Gastroesophageal sphincter (tissue), 4 donors: ENCODE data around the gene COMMD6. TPM values are rescaled to one million over a fixed set of nuclear protein-coding genes. Genes with fewer than 3 reads are reported as not detected.

Source experiments
- ATAC-seq: fragments of 150-250 bp; one replicate; pipeline ENCODE4 v1.9.1; 2016; ENCODE audit warnings: mild to moderate bottlenecking, moderate library complexity
- H3K27ac ChIP-seq, 4 donors: fragments of 200-600 bp; sonication (generic) in 3 of 4; 1 replicate in 3 of 4; 2 replicates in 1 of 4; pipeline ENCODE4 v1.5.1; 2016 to 2019
- H3K27me3 ChIP-seq: fragments of 200-600 bp; sonication (generic); one replicate; pipeline ENCODE4 v1.5.1; 2019
- H3K36me3 ChIP-seq, 2 donors: fragments of 200-600 bp; sonication (generic); one replicate each; pipeline ENCODE4 v1.5.1; 2019; ENCODE audit warnings: control low read depth in 1 of 2
- H3K4me1 ChIP-seq, 3 donors: fragments of 200-600 bp; sonication (generic); 1 replicate in 2 of 3; 2 replicates in 1 of 3; pipeline ENCODE4 v1.5.1; 2016 to 2019; ENCODE audit warnings: control low read depth in 2 of 3
- H3K4me3 ChIP-seq, 2 donors: fragments of 200-600 bp; sonication (generic); one replicate each; pipeline ENCODE4 v1.5.1; 2019; ENCODE audit warnings: mild to moderate bottlenecking in 1 of 2, moderate library complexity in 1 of 2
- H3K9me3 ChIP-seq, 3 donors: fragments of 200-600 bp; sonication (generic); one replicate each; pipeline ENCODE4 v1.5.1; 2017 to 2019; ENCODE audit warnings: control low read depth in 2 of 3
- EP300 ChIP-seq: sonication (generic); formaldehyde crosslinking; IDR thresholded peaks from one replicate; pipeline ENCODE4 v1.6.1; 2017; ENCODE audit warnings: antibody characterized with exemption, mild to moderate bottlenecking
- POLR2A ChIP-seq, 2 donors: fragments of 450-650 bp; IDR thresholded peaks; one replicate each; pipeline ENCODE4 v1.6.1; 2017; ENCODE audit warnings: antibody characterized with exemption in 2 of 2, mild to moderate bottlenecking in 2 of 2, moderate library complexity in 1 of 2
- POLR2AphosphoS5 ChIP-seq: sonication (generic); formaldehyde crosslinking; IDR thresholded peaks from one replicate; pipeline ENCODE4 v1.6.1; 2017; ENCODE audit warnings: antibody characterized with exemption
- WGBS, 2 donors: methylation state at CpG; one replicate each; pipeline ENCODE4 v1.1.5; 2018; ENCODE audit warnings: low coverage in 1 of 2; 5-methylcytosine and 5-hydroxymethylcytosine counted together
- total RNA-seq, 4 donors: library from RNA; depleted of rRNA; stranded (reverse); fragments of >200 nt; gene quantifications; one replicate each; pipeline ENCODE4 v1.1.0, GENCODE V29; 2016
- TF ChIP-seq, protein P1 (sequence below), 4 experiments: fragments of 200-600 bp in 2 of 4; fragments of 450-650 bp in 2 of 4; sonication (generic) in 1 of 4; IDR thresholded peaks; one replicate each; pipeline ENCODE4 v1.5.1; 2017 to 2019; ENCODE audit warnings: antibody characterized with exemption in 4 of 4, mild to moderate bottlenecking in 2 of 4, moderate library complexity in 2 of 4

COMMD6 gene
- total RNA-seq, 4 donors from 2014 or later, result 61.3 to 138 (median 107) TPM

- no peak for TF ChIP-seq EP300
- TF ChIP-seq POLR2AphosphoS5, result no peak
- TF ChIP-seq, protein P1, sequence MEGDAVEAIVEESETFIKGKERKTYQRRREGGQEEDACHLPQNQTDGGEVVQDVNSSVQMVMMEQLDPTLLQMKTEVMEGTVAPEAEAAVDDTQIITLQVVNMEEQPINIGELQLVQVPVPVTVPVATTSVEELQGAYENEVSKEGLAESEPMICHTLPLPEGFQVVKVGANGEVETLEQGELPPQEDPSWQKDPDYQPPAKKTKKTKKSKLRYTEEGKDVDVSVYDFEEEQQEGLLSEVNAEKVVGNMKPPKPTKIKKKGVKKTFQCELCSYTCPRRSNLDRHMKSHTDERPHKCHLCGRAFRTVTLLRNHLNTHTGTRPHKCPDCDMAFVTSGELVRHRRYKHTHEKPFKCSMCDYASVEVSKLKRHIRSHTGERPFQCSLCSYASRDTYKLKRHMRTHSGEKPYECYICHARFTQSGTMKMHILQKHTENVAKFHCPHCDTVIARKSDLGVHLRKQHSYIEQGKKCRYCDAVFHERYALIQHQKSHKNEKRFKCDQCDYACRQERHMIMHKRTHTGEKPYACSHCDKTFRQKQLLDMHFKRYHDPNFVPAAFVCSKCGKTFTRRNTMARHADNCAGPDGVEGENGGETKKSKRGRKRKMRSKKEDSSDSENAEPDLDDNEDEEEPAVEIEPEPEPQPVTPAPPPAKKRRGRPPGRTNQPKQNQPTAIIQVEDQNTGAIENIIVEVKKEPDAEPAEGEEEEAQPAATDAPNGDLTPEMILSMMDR (IDR thresholded peaks at IDR 0.05), result no peak
- TF ChIP-seq POLR2A (IDR thresholded peaks at IDR 0.05), result no peak
- Histone ChIP-seq H3K4me1 (no peaks in the 10 kb centered on the region), H3K27me3 (no peaks in the 10 kb centered on the region), H3K9me3 (no peaks in the 10 kb centered on the region), H3K4me3 (no peak overlapping the region), H3K27ac (no peak overlapping the region), H3K36me3 (peaks cover 0 to 24% of the 10 kb centered on the region in 2 donors)
- ATAC-seq, result no peak
- WGBS, 2 donors, result 94 to 100% methylated on average over 2 to 3 of the region's 3 CpGs
These were observed 41.9 kb upstream of the COMMD6 start for GRCh38 chr13:75579529-75579928.

GRCh38 chr13:75569576-75569975 lies 31.9 kb upstream of the COMMD6 start:
- 100% methylated on average over 1 of the region's 1 CpG for WGBS, 2 donors
- no peak for TF ChIP-seq POLR2A (IDR thresholded peaks at IDR 0.05)
- TF ChIP-seq, protein P1 (IDR thresholded peaks at IDR 0.05), result no peak
- TF ChIP-seq POLR2AphosphoS5, result no peak
- no peak for TF ChIP-seq EP300
- peaks cover 0 to 74% of the 10 kb centered on the region in 2 donors for H3K36me3 ChIP-seq

DNA sequence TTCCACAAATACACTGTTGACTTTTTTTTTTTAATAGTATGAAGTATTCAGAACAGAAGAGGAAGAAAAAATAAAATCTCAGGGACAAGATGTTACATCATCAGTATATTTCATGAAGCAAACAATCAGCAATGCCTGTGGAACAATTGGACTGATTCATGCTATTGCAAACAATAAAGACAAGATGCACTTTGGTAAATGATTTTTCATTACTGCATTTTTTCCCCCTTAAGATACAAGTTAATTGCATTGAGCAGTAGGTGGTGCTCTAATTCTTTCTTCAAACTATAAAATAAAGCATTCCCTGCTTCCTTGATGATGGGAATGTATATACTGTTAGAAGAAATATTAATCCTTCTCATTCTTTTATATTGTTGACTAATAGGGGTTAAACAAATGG lies 29.0 kb upstream of the COMMD6 start:
- no peaks in the 10 kb centered on the region for H3K27me3 ChIP-seq
- peaks cover 0 to 58% of the 10 kb centered on the region in 2 donors for H3K36me3 ChIP-seq
- no peak for ATAC-seq
- TF ChIP-seq POLR2A (IDR thresholded peaks at IDR 0.05) (no peak), EP300 (no peak), POLR2AphosphoS5 (no peak)
- TF ChIP-seq, protein P1 (IDR thresholded peaks at IDR 0.05), result no peak
- H3K27ac ChIP-seq, result no peak overlapping the region
- no peak overlapping the region for H3K4me3 ChIP-seq
- no peaks in the 10 kb centered on the region for H3K4me1 ChIP-seq
- H3K9me3 ChIP-seq, result no peaks in the 10 kb centered on the region

More at GRCh38 chr13:75569576-75569975, 31.9 kb upstream of the COMMD6 start:
- H3K27me3 ChIP-seq, result no peaks in the 10 kb centered on the region
- no peaks in the 10 kb centered on the region for H3K4me1 ChIP-seq
- no peak overlapping the region for H3K4me3 ChIP-seq
- H3K27ac ChIP-seq, result no peak overlapping the region
- no peak for ATAC-seq
- H3K9me3 ChIP-seq, result no peaks in the 10 kb centered on the region

GRCh38 chr13:75558145-75558840 lies 20.7 kb upstream of the COMMD6 start:
- H3K4me3 ChIP-seq, result no peak overlapping the region
- TF ChIP-seq POLR2AphosphoS5, result no peak
- no peak for TF ChIP-seq POLR2A (IDR thresholded peaks at IDR 0.05)
- TF ChIP-seq, protein P1 (IDR thresholded peaks at IDR 0.05), result no peak
- no peak for TF ChIP-seq EP300
- H3K27me3 ChIP-seq, result no peaks in the 10 kb centered on the region
- H3K27ac ChIP-seq, result no peak overlapping the region
- H3K9me3 ChIP-seq, result no peaks in the 10 kb centered on the region
- H3K4me1 ChIP-seq, result no peaks in the 10 kb centered on the region
- ATAC-seq, result no peak
- 54 to 56% methylated on average over 2 of the region's 2 CpGs for WGBS, 2 donors
- H3K36me3 ChIP-seq, result peaks cover 0 to 28% of the 10 kb centered on the region in 2 donors

GRCh38 chr13:75556961-75557360 lies 19.3 kb upstream of the COMMD6 start:
- Histone ChIP-seq H3K4me3 (no peak overlapping the region), H3K36me3 (peaks cover 0 to 25% of the 10 kb centered on the region in 2 donors), H3K27me3 (no peaks in the 10 kb centered on the region), H3K9me3 (no peaks in the 10 kb centered on the region), H3K4me1 (no peaks in the 10 kb centered on the region), H3K27ac (no peak overlapping the region)
- ATAC-seq, result no peak
- TF ChIP-seq EP300 (no peak), POLR2A (IDR thresholded peaks at IDR 0.05) (no peak), POLR2AphosphoS5 (no peak)
- TF ChIP-seq, protein P1 (IDR thresholded peaks at IDR 0.05), result no peak
- 94 to 100% methylated on average over 2 of the region's 2 CpGs for WGBS, 2 donors
